GM18519 (cell line): ENCODE data around the gene DHRS11.
"Not testable (repeated sequence)": the region's sequence is repeated elsewhere in the genome, so short reads cannot be mapped to it uniquely, and the experiment has no call there.

Experiments
- ATAC-seq: cut with Tn5 transposase; IDR thresholded peaks from one replicate; pipeline ENCODE4 v1.9.1; 2021; ENCODE audit warnings: mild to moderate bottlenecking, moderate library complexity; ENCODE audit not compliant: unreplicated experiment, low FRiP score

Gene DHRS11

DNA sequence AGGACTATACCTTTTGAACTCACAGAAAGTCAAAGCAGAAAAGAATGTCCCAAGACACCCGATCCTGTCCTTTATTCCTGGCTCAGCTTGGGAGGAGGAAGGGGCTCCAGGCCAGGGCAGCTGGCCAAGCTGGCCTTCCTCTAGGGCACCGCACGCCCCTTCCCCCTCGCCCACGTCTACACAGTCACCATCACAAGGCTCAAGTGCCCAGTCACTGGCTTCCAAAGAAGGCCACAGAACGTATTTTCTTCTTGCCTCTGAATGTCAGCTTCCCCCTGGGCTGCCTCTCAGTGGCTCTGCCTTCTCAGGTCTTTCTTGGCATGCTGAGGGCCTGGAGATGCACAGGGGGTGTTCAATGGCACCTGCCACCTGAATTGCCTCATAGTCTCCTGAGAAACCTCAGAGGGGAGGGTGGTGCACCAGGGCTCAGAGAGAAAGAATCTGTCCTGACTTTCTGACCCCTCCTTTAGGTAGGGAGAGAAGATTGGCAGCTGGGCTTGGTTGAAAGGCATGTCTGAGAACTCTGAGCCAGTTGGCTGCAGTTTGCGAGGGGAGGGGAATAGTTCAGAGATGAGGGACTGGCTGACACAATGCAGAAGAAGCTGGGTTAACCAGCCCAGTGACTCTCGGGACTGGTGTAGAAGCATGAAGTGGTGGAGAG is 2.1 kb downstream of the DHRS11 start:
- ATAC-seq = no peak

DNA sequence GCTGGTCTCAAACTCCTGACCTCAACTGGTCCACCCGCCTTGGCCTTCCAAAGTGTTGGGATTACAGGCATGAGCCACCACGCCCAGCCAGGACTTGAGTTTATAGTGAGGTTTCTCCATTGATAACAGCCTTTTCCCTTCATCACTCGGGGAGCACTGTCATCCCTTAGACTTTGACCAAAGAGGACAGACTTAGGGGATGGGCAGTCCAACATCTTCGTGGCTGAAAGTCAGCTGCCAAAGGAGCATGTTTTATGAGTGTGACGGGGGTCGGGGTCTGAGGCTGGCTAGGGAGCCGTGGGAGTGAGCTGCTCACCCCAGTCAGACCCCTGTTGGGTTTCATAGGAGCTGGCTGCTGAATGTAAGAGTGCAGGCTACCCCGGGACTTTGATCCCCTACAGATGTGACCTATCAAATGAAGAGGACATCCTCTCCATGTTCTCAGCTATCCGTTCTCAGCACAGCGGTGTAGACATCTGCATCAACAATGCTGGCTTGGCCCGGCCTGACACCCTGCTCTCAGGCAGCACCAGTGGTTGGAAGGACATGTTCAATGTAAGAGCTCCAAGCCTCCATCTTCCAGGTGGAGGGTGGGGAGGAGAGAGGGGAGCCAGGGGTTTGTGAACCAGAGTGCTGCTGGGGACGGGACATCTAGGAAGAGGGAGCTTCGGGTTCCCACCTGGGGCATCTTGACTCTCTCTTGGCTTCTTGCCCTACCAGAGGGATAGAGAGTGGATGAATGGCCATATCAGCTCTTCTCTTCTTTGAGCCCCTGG is 3.1 kb downstream of the DHRS11 start:
- no peak for ATAC-seq

DNA sequence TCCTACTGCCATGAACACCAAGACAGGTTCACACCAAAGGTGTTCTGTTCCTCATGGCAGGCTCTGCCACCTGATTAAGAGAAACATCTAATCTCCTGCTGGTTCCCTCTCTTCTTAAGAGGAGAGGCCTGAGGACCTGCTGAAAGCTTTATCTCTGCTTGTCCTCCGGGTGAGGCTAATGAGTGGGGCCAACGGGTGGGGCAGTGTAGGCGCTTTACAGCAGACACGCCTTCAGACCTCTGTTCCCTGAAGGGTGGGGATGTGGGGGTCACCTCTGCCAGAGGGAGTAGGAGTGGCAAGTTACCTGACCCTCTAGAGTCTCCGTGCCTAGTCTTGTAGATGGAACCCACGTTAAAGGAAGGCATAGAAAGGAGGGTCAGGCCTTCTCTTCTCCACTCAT is 5.5 kb downstream of the DHRS11 start:
- ATAC-seq = no peak

DNA sequence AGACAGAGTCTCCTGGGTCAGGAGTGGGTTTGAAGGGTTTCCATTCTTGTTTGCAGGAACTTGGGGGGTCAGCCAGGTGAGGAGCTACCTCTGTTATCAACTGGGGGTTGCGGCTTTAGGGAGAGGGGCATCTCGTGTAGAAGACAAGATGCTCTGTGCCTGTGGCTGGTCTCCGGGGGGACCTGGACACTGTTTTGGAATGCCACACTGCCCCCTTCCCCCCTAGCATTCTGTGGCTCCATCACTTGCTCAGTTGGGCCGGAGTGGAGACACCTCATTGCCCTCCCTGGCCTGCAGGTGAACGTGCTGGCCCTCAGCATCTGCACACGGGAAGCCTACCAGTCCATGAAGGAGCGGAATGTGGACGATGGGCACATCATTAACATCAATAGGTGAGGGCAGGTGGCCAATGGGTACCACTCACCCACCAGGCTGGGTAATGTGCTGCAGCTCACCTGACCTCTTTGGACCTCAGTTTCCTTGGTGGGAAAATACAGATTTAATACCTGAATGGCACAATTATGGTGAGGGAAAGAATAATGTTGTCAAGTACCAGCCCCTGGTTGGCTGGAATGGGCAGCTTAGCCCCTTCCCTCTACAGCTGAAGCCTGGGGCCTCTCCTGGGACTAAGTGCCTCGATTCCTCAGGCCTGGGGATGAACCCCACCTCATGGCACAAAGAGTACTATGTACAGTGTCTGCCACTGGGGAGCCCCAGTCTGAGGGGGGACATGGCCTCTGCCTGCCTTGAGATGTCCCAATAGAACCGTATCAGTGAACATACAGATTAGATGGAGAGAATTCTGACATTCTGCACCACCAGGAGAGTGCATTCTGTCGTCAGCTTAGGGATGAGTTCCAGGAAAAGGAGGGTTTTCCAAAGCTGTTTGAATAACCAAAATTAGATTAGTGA is 6.4 kb downstream of the DHRS11 start:
- no peak for ATAC-seq

DNA sequence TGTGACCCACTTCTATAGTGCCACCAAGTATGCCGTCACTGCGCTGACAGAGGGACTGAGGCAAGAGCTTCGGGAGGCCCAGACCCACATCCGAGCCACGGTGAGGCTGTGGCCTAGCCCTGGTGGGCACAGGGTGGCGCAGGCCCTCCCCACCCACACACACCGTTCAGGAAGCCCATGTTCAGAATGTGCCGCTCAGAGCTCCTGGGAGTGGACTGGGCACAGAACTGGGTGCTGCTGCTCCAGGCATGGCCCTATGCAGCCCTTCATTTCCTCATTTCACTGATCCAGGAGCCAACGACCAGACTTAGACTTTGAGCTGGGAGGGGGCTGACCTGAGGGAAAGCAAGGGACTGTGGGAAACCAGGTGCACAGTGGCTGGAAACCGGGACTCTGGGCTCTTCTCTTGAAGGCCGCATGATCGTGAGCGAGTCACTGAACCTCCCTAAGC is 7.3 kb downstream of the DHRS11 start:
- ATAC-seq = no peak

DNA sequence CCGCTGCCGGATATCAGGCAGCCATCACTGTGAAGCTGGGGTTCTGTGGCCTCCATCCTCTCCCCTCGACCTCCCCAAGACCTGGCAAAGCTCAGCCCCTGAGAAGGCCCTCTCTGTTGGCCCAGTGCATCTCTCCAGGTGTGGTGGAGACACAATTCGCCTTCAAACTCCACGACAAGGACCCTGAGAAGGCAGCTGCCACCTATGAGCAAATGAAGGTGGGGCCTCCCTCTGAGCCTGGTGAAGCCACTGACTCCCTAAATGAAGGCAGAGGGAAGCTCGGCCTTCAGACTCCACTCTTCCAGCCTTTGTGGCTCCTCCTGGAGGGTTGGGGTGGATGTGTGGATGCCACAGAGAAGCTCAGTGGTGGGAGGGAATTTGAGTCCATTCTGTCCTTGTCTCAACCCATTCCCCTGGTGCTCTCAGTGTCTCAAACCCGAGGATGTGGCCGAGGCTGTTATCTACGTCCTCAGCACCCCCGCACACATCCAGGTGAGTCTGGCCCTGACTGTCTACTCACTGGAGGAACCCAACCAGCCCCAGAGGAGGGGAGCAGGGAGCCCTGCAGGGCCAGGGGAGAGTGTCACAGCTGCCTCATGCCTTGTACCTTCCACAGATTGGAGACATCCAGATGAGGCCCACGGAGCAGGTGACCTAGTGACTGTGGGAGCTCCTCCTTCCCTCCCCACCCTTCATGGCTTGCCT is 8.0 kb downstream of the DHRS11 start:
- ATAC-seq = no peak

DNA sequence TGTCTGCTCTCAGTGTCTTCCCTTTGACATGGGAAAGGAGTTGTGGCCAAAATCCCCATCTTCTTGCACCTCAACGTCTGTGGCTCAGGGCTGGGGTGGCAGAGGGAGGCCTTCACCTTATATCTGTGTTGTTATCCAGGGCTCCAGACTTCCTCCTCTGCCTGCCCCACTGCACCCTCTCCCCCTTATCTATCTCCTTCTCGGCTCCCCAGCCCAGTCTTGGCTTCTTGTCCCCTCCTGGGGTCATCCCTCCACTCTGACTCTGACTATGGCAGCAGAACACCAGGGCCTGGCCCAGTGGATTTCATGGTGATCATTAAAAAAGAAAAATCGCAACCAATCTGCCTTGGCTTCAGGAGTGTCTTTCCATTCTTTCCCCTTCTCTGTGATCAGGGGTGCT is 8.8 kb downstream of the DHRS11 start:
- ATAC-seq = no peak

DNA sequence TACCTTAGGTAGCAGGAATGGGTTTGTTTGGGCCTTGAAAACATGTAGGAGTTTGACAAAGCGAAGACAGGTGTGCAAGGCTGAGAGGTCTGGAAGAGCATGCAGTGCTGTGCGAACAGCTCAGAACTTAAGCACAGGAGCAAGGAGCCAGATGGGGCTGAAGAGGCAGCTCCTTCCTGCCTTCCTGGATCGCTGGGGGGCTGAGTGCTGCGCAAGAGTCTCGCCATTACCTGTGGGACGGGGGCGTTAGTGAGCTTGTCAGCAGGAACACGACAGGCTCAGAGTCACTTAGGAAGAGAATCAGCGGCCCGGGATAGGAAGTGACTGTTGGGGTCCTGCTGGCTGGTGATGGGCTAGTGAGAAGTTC is 9.2 kb downstream of the DHRS11 start:
- ATAC-seq = no peak

DNA sequence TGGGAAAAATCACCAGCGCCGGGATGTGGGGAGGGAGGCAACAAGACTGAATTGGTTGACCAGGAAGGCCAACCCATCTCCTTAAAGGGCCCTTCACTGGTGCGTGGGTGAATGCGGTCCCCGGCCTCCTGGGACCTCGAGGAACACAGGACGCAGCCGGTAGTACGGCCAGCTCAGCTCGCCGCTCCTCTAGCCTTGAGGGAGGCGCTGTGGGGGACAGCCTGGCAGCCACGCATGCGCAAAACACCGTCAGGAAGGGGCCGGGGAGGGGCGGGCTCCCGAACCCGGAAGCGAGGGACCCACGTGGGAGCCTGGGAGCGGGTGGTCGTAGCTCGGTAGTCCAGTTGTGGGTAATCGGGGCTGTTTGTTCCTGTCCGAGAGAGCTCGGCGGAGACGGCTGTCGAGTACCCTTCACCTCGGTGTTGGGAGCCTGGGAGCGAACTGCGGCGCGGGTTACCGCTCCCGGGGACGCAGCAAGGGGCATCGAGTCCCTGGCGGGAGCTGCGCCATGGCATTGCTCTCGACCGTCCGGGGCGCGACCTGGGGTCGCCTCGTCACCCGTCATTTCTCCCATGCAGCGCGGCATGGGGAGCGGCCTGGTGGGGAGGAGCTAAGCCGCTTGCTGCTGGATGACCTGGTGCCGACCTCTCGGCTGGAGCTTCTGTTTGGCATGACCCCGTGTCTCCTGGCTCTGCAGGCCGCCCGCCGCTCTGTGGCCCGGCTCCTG is 9.8 kb downstream of the DHRS11 start, which contains the start of gene MRM1:
Gene MRM1, plus strand, starts transcription at position 281 of the 727 bp plus-strand sequence. Its CDS starts 228 bp downstream, at position 509.
- no peak for ATAC-seq

DNA sequence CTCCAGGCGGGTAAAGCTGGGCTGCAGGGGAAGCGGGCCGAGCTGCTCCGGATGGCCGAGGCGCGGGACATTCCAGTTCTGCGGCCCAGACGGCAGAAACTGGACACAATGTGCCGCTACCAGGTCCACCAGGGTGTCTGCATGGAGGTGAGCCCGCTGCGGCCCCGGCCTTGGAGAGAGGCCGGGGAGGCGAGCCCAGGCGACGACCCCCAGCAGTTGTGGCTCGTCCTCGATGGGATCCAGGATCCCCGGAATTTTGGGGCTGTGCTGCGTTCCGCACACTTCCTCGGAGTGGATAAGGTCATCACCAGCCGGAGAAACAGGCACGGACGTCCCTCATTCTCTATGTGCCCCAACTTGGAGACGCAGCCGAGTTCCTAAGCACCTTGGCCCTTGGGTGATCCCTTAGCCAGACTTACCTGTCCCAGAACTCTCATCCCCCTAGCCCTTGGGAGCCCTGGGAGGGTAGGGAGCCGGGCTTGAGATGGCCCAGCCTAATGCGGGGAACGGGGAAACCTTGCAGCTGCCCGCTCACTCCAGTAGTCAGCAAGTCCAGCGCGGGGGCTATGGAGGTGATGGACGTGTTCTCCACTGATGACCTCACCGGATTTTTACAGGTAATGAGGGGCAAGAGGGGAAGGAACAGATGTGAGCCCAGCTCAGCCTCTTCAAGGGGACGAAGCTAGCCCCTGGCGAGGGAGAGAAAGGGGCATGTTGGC is 10.5 kb downstream of the DHRS11 start:
- ATAC-seq = no peak

DNA sequence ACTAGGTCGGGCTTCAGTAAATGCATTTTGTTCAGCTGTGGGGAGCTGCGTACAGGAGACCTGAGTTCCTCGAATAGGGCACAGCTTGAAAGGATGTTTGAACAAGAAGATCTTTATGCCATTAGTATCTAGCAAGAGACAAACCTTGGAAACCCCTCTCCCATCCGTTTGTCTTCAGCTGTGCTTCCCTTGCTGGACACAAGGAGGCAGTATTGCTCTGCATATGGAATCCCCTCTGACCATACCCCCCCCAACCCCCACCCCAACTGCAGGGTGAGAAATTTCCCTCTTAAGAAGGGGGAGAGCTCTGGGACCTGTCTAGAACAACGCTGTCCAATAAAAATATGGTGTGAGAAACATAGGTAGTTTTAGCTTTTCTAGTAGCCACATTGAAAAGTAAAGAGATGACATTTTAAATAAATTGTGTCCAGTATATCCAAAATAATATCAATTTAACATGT is 11.3 kb downstream of the DHRS11 start:
- ATAC-seq = no peak

DNA sequence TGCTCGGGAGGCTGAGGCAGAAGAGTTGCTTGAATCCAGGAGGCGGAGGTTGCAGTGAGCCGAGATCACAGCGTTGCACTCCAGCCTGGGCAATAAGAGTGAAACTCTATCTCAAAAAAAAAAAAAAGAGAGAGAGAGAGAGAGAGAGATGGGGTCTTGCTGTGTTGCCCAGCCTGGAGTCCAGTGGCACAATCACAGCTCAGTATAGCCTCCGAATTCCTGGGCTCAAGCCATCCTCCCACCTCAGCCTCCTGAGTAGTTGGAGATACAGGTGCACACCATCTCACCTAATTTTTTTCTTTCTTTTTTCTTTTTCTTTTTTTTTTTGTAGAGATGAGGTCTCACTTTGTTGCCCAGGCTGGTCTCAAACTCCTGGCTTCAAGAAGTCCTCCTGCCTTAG is 13.3 kb downstream of the DHRS11 start:
- ATAC-seq = not testable (repeated sequence)

DNA sequence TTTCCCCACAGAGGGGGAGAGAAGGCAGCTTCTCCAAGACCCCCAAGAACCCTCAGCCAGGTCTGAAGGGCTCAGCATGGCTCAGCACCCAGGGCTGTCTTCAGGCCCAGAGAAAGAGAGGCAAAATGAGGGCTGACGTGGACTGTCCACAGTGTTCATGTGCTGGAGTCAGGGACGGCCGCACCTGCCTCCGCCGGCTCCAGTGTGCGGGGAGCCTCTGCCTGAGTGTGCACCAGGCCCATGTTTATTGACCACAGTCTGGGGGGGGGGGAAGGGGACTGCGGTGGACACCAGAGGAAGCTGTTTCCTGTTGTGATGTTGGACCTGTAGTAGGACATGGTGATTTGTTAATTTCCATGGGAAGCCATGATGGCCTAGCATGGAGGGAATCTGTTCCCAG is 16.6 kb downstream of the DHRS11 start:
- no peak for ATAC-seq

DNA sequence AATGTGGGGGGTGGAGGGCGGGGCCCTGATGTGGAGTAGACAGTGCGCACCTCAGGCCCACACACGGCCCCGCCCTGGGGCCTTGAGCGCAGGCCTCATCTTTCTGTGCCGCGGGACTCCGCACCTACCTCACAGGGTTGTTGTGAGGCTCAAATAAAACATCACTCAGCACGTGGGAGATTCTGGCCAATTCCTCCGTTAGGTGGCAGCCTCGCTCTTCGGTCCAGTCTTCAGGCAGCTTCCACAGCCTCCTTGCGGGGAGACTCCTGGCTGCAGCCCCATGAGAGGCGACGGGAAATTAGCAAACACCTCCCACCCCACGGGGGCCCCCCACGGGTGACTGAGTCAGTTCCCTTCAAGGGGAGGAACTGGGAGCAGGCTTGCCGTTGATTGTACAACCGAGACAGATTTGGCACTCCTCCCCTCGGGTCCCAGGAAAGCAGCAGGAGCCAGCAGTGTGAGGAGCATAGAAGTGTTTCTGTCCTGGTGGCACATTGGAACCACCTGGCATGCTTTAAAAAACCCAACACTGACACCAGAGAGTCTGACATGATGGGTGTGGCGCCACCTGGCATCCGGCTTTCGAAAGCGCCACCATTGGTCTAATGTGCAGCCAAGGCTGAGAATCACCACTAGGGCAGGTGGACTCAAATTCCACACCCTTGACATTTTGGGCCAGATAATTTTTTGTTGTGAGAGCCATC is 17.3 kb downstream of the DHRS11 start:
- no peak for ATAC-seq

DNA sequence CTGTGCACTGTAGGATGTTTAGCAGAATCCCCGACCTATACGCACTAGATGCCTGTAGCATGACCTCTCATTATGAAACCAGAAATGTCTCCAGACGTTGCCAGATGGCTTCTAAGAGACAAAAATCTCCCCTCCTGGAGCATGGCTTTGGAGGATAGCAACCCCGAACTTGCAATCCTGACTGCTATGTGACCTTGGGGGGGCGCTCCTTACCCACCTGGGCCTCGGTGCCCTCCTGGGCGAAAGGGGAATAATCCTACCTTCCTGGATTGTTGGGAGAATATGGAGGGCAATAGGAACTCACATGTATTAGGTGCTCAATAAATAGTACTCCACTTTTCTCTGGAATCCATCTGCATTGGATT is 17.8 kb downstream of the DHRS11 start:
- ATAC-seq = no peak

DNA sequence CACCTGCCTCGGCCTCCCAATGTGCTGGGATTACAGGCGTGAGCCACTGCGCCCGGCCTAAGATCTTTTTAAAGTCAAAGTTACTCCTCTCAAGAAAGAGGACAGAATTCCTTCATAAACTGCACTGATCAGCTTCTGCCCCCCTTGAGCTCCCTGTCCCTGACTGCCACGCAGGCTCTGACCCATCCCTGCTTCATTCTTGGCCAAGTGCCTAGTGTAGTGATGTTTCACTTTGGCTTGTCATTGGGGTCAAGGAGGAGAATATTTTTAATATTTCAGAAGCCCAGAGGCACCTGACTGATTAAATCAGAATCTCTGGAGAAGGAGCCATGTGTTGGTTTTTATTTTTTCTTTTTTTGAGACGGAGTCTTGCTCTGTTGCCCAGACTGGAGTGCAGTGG is 18.8 kb downstream of the DHRS11 start:
- no peak for ATAC-seq

DNA sequence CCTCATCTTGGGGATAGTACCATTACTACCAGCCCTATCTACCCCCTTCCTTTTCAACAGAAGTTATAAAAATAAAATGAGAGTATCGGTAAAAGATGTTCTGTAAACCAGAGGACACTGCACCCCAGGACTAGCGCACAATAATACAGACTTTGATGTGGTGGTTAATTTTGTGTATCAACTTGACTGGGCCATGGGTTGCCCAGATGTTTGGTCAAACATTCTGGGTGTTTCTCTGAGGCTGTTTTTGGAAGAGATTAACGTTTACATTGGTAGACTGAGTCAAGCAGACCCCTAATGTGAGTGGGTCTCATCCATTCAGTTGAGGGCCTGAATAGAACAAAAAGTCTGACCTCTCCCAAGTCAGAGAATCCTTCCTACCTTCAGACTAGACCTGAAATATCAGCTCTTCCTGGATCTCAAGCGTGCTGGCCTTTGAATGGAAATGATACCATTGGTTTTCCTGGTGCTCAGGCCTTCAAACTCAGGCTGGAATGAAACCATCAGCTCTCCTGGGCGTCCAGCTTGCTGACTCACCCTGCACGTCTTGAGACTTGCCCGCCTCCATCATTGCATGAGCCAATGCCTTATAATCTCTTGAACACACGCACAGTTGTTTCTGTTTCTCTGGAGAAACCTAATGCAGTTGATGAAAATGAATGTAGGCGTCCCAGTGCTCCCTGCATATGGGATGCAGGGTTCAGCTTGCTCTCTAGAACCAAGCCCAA is 19.8 kb downstream of the DHRS11 start:
- ATAC-seq = no peak

DNA sequence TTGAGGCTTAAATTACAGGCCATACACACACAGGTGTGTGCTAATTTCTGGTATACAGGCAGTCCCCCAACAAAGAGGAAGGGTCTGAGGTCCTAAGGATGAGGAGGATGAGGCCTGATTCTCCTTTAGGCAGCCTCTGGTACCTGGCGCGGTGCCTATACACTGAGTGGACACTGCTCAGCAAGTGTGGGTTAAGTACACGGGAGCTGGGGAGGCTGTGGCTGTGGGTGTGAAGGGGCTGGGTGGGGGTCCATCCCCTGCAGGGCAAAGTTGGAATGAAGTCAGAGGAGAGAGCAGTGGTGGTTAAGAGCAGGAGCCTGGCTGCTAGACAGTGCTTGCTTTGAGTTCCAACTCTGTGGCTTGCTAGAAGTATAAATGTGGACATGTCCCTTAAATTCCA is 20.6 kb downstream of the DHRS11 start:
- no peak for ATAC-seq
